K562 (cell line): ENCODE results near the gene BCO1.

Experiments
- ZC3H11A ChIP-seq: IDR thresholded peaks from 2 replicates; pipeline ENCODE4 v1.6.1; 2012; ENCODE audit warnings: low read depth, low read length, improper control_type of control experiment
- TF ChIP-seq, protein P1 (sequence below): fragments of 250-450 bp; sonication (Bioruptor Pico); IDR thresholded peaks from 2 replicates; pipeline ENCODE4 v1.8.0; 2021; ENCODE audit warnings: moderate library complexity, mild to moderate bottlenecking, inconsistent platforms

DNA sequence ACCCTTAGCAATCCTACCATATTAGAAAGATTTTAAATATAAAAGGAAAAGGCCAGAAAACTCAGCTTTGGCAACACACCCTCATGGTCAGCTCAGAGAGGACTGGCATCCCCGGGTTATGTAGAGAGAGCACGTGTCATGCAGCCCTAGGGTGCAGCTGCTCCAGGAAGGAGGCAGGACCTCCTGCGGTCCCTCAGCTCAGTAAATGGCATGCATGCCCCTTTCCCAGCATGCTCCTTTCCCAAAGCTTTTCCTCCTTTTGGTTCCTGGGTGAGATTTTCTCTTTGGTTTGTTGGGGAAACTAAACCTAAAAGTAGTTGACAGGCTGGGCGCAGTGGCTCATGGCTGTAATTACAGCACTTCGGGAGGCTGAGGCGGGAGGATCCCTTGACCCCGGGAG lies 80.2 kb downstream of the BCO1 start:
- no peak for TF ChIP-seq ZC3H11A
- TF ChIP-seq, protein P1, sequence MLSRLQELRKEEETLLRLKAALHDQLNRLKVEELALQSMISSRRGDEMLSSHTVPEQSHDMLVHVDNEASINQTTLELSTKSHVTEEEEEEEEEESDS, result no peak
